ENCODE measurements around the gene ST6GALNAC3.

- TF ChIP-seq CTCF (IDR thresholded peaks at IDR 0.05) (no peak), POLR2A (IDR thresholded peaks at IDR 0.05; ENCODE audit: low read length) (no peak), RAD21 (conservative IDR thresholded peaks at IDR 0.05 in 1 of 2, IDR thresholded peaks at IDR 0.05 in 1 of 2) (no peak), EP300 (IDR thresholded peaks at IDR 0.05) (no peak), MYC (IDR thresholded peaks at IDR 0.05; ENCODE audit: borderline replicate concordance, low read length) (no peak)
These were observed 474.1 kb downstream of the ST6GALNAC3 start for GRCh38 chr1:76548513-76549100.

All from A549 (cell line).